Activated naive CD4-positive, alpha-beta T cell treated with Interleukin-2 at 50 U/mL for 16 hours (primary cell): ENCODE results near the gene SLC26A9.

ENCODE experiments used
- DNase-seq: peaks from one replicate; pipeline ENCODE4 v3.0.0-alpha.2; 2020

The SLC26A9 gene, protein sequence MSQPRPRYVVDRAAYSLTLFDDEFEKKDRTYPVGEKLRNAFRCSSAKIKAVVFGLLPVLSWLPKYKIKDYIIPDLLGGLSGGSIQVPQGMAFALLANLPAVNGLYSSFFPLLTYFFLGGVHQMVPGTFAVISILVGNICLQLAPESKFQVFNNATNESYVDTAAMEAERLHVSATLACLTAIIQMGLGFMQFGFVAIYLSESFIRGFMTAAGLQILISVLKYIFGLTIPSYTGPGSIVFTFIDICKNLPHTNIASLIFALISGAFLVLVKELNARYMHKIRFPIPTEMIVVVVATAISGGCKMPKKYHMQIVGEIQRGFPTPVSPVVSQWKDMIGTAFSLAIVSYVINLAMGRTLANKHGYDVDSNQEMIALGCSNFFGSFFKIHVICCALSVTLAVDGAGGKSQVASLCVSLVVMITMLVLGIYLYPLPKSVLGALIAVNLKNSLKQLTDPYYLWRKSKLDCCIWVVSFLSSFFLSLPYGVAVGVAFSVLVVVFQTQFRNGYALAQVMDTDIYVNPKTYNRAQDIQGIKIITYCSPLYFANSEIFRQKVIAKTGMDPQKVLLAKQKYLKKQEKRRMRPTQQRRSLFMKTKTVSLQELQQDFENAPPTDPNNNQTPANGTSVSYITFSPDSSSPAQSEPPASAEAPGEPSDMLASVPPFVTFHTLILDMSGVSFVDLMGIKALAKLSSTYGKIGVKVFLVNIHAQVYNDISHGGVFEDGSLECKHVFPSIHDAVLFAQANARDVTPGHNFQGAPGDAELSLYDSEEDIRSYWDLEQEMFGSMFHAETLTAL

DNA sequence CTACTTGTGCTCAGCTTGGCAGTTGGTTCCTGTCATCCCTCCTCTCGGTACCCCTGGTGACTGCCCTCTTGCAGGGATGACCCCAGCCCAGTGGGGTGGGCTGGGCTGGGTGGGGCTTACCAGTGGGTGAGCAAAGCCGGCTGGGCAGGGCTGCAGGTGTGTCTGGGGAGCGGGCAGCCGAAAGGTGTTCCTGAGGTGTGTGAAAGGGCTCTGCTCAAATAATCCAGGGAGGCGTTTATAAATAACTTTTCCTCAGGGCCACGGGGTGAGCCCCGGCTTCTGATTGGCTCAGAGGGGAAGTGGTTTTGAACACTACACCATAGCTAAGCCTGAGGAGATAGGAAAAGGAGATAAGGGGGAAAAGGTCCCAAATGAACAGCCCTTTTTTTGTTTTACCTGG, at the start of gene SLC26A9:
Gene SLC26A9, minus strand, starts transcription at position 212 of the 400 bp plus-strand sequence. CDS start 7,636 bp downstream, outside the sequence.
- DNase-seq = no peak

DNA sequence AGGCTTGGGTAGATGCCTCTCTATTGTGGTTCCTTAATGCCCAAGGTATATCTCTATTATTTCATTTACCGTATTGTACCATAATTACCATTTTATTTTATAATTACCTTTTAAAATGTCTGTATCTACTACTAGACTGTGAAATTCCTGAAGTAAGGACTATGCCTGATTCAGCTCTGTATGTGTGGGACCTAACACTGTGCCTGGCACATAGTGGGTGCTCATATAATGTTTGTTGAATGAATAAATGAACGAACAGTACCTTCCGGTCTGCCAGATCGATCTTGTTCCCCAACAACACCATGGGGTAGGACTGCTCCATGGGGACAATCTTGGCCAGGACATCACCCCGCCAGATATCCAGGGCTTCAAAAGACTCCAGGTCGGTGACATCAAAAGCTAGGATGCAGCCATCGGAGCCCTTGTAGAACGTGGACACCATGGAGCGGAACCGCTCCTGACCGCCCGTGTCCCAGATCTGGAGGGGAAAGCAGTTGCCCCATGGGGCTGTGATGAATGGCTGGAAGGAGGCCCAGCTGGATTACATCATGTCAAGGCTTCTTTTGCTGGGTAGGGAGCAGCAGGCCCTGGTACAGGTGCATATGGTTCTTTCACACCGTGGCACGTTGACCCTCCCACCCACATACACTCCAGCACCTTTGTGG, 49.1 kb upstream of the SLC26A9 start:
- no peak for DNase-seq

DNA sequence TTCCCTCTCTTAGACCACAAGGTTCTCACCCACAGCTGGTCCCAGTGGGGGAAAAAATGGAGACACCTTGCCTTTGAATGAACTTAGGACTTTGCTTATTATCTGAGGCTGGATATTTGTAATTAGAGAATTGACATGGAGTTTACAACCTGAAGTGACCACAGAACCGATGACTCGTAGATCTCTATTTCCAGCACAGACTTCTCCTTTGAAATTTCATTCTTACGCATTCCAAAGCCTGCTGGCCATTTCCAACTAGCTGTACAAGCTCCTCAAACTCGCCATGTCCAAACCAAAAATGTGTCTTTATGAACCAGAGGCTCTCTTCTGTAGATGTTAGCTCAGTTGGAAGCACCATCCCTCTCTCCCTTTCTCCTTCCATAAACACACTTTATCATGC, 48.0 kb upstream of the SLC26A9 start:
- no peak for DNase-seq

DNA sequence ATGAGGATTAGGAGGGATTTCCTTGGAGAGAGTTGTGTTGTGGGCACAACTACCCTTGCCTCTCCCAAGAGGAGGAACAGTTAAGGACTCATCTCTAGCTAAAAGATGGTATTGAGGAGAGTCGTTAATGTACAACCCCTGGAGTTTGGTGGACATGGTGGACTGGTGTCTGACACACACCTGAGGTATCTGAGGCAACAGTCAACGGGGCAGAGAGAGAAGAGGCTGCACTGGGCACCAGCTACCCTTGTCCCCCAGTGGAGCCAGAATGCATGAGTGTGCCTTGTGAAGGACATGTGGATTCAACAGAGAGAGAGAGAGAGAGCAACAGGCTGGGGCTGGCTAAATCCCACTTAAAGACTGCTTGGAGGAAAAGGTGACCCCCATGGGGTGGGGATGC, 47.0 kb upstream of the SLC26A9 start:
- no peak for DNase-seq

DNA sequence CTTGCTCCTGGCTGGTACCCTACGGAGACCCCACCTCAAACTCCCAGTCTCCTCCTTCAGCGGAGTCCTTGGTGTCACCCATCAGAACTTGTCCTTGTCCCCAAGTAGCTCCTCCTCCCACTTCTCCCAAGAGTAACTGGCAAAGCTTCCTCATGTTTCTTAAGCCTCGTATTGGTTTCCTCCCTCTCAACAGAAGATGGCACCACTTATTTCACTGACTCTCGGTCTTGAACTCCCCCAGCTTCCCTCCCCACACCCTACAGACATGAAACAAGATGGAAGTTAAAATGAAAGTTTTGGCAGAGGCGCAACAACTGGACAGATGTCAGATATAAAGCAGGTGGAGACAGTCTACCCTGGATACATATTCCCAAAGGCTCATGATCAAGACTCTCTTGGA, 46.5 kb upstream of the SLC26A9 start:
- no peak for DNase-seq

DNA sequence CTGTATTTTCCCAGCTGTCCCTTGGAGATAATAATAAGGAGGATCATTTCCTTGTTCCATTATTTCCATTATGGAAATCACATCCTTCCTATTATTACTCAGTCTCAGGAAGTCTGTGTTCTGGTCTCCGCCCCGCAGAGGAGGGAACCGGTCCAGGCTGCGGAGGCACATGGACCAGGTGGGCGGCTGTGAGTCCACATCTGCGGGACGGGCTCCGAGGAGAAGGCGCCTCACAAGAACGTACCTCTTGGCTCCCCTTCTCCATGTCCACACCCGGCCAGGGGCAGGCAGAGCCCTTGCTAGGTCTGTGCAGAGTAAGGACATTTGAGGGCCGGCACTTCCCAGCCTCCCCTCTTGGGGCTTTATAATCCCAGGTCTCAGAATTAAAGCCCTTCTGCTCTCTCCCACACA, 45.3 kb upstream of the SLC26A9 start:
- DNase-seq = no peak

DNA sequence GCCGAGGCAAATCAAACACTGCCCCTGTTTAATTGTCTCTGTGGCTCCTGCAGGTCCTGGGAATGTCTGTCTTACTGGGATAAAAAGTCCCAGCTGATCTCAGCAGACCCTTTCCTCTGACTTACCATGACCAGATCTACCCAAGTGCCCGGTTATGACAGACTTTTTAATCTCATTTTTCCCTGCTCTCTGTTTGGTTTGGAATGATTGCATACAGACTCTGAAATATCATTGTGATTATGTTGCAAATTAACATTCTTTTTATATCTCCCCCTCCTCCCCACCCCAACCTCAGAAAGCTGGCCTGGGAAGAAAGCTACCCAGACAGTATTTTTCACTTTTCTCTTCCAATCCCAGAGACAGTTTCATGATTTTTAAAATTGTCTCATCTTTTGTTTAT, 43.6 kb upstream of the SLC26A9 start:
- no peak for DNase-seq

DNA sequence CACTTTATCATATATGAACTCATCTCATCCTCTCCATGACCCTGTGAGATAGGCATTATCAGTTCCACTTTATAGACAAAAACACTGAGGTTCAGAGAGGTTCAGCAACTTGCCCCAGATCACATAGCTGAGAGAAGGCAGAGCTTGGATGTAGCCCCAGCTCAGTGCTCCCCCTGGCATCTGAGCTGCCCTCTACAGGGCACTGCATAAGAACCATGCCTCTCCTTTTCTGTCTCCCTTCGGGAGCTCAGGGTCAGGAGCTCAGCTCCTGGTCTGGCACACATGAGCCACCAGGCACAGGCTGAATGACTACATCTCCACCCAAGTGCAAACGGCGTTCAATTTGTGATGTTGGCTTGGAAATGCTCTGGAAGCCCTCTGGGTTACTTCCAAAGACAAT, 43.0 kb upstream of the SLC26A9 start:
- no peak for DNase-seq

DNA sequence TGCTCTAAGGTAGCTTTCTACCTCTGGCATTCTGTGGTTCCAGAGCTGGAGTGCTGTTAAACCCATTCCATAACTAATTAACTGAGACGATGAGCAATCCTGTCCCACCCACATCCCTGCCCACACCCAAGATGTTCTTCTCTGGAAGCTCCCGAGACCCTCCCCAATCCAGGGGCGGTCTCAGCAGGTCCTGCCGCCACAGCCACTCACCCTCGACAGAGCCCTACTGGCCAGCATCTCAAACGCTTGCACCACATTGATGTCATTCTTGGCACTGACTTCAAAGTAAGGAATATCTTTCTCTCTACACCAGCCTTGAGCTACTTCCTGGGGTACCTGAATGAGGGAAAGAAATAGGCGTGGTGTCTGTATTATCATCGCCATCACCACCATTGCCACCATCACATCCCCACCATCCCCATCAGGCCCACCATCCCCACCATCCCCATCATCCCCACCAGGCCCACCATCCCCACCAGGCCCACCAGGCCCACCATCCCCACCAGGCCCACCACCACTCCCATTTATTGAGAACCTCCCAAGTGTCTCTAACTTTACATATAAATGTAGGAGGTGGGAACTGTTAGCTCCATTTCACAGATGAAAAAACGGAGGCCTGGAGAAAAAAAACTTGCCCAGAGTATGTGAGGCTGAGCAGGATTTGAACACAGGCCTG, 42.2 kb upstream of the SLC26A9 start:
- no peak for DNase-seq

DNA sequence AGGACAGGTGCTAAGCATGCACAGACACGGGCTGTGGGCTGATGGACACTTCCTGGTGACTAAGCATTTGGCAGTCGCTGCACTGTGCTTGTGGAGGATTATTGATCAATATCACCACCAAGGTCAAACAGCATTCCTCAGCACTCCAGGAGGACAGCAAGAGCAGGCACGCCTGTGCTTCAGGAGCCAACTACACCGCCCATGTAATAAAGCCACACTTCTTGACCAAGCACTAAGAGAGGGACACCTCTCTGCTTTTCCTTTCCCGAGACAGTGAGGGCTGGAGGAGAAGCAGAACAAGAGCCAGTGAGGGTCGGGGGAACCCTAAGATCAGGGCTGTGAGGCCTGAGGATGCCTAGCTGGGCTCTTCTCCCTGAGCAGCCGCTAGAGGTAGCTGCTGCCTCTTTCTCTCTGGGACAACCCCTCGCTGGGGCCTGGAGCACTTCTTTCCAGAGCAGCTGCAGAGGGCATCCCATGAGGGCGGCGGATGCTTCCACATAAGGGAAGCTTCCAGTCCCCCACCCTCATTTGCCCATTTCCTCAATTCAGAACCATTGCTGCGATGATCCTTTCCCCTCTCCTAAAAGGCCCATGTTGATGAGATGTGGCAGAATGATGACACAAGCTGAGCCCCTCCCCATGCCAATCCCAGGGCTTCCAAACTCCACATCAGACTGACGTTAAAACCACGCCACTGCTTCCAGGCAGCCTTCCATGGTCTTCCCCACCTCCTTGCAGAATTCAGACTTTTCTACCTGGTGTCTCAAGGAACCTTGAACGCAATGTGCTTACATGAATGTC, 40.9 kb upstream of the SLC26A9 start:
- no peak for DNase-seq

DNA sequence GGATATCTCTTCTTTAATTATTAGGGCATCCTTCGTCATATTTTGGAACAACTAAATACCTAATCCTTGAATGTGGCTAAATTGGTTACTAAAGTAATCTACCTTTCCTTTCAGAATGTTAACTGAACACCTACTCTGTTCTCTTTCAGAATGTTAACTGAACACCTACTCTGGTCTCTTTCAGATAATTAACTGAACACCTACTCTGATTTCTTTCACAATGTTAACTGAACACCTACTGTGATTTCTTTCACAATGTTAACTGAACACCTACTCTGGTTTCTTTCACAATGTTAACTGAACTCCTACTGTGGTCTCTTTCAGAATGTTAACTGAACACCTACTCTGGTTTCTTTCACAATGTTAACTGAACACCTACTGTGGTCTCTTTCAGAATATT, 38.0 kb upstream of the SLC26A9 start:
- no peak for DNase-seq

DNA sequence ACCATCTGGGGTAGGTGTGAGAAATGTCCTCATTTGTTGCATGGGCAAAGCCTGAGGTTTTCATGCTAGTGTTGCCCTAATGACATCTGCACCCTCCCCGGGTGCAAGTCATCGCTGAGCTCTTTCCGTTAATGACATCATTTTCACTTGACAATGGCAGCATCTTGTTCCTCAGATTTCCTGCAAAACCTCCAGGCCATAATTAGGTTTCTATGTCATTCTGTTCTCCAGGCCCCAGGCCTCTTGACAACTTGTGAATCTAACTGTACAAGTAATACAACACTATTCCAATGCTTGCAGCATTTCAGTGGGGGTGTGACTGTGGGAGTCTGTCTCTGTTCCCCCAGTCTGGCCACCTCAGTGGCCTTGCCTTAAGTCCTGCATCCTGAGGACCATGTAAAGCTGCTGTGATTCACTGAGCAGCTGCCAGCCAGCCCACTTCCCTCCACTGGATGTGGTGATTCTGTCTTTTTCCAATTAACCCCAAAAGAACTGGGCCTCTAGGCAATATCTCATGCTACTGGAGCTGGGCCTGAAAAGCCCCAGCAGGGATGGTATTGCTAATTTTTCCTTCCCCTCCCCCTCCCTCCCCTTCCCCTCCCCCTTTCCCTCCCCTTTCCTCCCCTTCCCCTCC, 37.1 kb upstream of the SLC26A9 start:
- DNase-seq = no peak

DNA sequence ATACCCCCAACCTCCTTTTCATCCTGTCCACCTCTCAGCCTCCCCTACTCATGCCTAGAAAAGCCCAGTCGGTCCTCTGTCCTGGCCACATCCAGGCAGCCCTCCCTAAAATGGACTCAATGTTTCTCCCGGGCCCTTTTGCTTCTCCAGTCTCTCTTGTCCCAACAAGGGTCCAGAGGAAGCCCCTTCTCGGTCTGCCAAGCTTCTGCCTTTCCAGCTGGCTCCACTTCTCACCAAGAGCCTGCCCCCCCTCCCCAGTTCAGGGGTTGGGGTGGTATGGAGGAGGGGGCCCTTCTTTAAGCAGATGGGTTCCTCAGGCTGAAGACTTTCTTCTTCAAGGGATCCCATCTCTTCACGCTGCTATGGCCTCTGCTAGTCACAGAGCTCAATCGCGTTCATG, 36.0 kb upstream of the SLC26A9 start:
- DNase-seq = no peak

DNA sequence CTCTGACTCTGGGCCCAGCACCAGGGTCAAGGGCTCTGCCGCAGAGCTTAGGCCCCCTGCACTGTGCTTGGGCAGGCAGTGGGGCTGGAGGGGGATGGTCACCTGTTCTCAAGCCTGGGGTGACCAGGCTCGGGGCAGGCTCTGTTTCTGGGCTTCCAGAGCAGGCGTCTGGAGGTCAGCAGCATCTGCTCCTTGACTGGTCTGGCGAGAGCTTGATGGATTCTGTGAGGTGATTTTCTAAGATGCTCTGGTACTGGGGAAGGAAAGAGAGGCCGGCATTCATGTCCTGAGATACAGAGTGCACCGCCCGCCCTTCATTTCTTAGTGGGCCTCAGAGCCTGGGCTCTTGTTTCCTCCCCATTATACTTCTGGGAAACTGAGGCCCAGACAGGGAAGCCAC, 35.4 kb upstream of the SLC26A9 start:
- no peak for DNase-seq

DNA sequence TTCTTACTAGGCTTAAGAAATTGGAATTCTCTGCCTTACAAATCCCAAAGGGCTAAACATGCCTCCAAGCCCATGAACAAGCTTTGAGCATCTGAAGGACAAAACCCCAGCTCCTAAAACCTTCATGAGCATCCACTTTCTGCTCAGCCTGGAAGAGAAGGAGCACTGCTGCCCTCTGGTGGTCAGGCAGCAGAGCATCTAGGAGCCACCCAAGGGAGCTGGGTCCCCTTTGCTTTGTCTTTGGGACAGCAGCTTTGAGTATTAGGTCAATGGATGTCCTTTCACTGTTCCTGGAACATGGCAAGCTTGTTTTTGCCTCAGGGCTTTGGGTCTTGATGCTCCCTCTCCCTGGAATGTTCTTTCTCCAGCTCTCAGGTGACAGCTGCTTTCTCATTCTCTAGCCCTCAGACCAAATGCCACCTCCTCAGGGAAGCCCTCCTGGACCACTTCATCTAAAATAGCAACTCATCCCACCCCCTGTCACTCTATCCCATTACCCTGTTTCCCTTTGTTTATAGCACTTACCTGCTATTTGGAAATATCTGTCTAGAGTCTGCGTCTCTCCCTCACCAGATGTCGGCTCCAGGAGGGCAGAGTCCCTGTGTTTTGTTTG, 34.3 kb upstream of the SLC26A9 start:
- DNase-seq = peak; percentile 76

DNA sequence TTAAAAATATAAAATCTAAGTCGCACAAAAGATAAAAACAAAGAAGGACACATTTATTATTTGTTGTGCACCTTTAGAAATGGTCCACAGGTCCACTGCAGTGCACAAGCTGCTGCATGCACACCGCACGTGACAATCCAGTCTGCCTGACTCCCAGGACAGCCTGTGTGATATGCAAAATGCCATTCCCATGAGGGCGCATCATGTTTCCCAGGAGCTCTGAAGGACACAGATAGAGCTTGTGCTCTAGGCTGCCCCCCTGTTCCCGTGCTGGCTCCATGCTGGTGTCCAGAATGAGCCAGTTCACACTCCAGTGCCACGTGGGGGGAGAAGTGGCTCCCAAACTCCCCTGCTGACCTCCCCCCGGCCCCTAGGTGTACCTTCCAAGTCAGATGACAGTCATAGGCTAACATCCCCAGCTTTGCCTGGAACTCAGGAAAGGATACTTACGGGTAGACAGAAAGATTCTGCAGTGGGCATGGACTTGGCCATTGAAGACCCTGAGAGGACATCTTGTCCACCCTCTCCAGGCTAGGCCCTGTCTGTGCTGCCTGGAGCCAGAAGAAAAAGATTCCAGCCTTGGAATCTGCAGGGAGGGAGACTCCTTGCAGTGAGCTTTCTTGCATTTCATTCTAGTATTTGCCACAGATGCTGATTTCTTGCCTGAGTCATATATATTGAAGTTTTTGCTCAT, 33.6 kb upstream of the SLC26A9 start:
- DNase-seq = no peak

DNA sequence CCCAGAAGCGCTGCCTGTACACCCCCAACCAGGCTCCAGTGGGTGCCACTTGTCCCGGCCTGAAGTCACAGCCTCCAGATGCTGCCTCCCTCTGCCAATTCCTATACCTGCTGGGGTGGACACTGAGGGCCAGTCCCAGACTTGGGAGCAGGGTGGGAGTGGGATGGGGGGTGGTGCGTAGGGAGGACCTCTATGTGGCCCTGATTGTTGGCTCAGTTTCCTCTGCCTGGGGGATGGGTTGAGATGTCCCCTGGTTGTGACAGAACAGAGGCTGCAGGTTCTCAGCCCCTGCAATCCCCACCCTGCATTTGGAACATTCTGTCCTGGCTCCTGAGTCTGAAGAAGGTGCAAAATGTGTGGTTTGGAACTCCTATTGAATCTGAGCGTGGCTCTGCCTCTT, 32.8 kb upstream of the SLC26A9 start:
- DNase-seq = no peak

DNA sequence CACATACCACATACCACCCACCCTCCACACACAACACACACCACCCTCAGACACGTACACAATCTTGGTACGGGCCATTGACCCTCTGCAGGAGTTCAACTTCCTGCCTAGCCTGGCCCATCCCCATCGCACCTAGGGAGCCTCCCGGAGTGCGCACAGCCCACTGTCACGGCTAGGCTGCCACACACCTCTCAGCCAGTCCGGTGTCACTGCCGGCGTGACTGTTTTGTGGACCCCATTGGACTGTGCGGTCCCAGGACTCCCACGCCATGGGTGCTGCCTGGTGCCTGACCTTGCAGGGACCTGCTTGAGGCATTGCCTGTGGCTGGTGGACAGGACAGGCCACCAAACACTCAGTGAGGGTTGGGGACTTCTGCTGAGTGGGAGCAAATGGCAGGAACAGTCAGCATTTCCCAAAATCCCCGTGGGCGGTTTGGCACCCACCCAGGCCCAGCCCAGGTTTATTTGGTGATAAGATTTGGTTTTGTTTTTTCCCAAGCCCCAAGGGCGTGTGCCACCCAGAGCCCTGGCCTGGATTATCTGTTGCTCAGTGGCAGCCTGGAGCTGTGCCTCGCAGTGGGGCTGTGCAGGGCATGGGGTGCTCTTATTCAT, 32.2 kb upstream of the SLC26A9 start:
- DNase-seq = no peak

DNA sequence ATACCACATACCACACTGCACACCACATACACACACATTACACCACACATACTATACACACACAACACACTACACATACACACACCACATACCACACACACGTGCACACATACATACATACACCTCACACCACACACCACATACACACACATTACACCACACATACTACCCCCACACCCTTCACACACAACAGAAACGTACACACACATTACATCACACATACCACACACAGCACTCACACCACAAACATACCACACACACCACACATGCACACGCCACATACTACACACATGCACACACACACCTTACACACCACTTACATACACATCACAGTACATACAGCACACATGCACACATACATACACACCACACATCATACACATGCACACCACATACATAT, 31.5 kb upstream of the SLC26A9 start:
- DNase-seq = no peak
